MM.1S (cell line): ENCODE results near the gene PRKCH.

Experiments
- DNase-seq: peaks from one replicate; pipeline ENCODE4 v3.0.0-alpha.2; 2015
- H2AFZ ChIP-seq: fragments of 300-600 bp; sonication (generic); 2 replicates; pipeline ENCODE4 v1.6.0; 2016; ENCODE audit warnings: antibody characterized with exemption, low read length
- H3F3A ChIP-seq: fragments of 300-600 bp; sonication (generic); 2 replicates; pipeline ENCODE4 v1.6.1; 2016; ENCODE audit warnings: mild to moderate bottlenecking, antibody characterized with exemption, low read length, moderate library complexity, mixed read lengths; ENCODE audit not compliant: insufficient read depth
- H3K27ac ChIP-seq: fragments of 300-600 bp; sonication (generic); 2 replicates; pipeline ENCODE4 v1.5.1; 2016; ENCODE audit warnings: mild to moderate bottlenecking, low read length
- H3K27me3 ChIP-seq: fragments of 300-600 bp; sonication (generic); replicated peaks from 2 replicates; pipeline ENCODE4 v1.6.0; 2016; ENCODE audit warnings: low read length; ENCODE audit not compliant: insufficient read depth
- H3K36me3 ChIP-seq: fragments of 300-600 bp; sonication (generic); replicated peaks from 2 replicates; pipeline ENCODE4 v1.6.1; 2016; ENCODE audit warnings: mild to moderate bottlenecking, low read length, mixed read lengths; ENCODE audit not compliant: insufficient read depth
- H3K4me1 ChIP-seq: fragments of 300-600 bp; sonication (generic); 2 replicates; pipeline ENCODE4 v1.6.1; 2016; ENCODE audit warnings: low read length, mixed read lengths
- H3K4me2 ChIP-seq: fragments of 300-600 bp; sonication (generic); 2 replicates; pipeline ENCODE4 v1.6.0; 2016; ENCODE audit warnings: low read depth, low read length
- H3K4me3 ChIP-seq: fragments of 300-600 bp; sonication (generic); 2 replicates; pipeline ENCODE4 v1.5.1; 2016; ENCODE audit warnings: low read length, mixed read lengths
- H3K79me2 ChIP-seq: fragments of 300-600 bp; sonication (generic); 2 replicates; pipeline ENCODE4 v1.6.1; 2016; ENCODE audit warnings: mixed run types, low read length, mixed read lengths
- H3K9ac ChIP-seq: fragments of 300-600 bp; sonication (generic); 2 replicates; pipeline ENCODE4 v1.6.1; 2016; ENCODE audit warnings: low read length, mixed read lengths
- H3K9me2 ChIP-seq: fragments of 300-600 bp; sonication (generic); replicated peaks from 2 replicates; pipeline ENCODE4 v1.6.1; 2016; ENCODE audit warnings: mild to moderate bottlenecking, low read length, mixed read lengths; ENCODE audit not compliant: insufficient read depth
- H3K9me3 ChIP-seq: fragments of 300-600 bp; sonication (generic); replicated peaks from 2 replicates; pipeline ENCODE4 v1.6.1; 2016; ENCODE audit warnings: mild to moderate bottlenecking, low read length, mixed read lengths; ENCODE audit not compliant: insufficient read depth
- H4K20me1 ChIP-seq: fragments of 300-600 bp; sonication (generic); 2 replicates; pipeline ENCODE4 v1.6.1; 2016; ENCODE audit warnings: mild to moderate bottlenecking, low read length, moderate library complexity, mixed read lengths; ENCODE audit not compliant: insufficient read depth
- EZH2 ChIP-seq: fragments of 300-600 bp; sonication (generic); optimal IDR thresholded peaks from 2 replicates; pipeline ENCODE3; 2017; ENCODE audit warnings: low read depth, mild to moderate bottlenecking, antibody characterized with exemption, low read length, mixed read lengths
- EZH2phosphoT487 ChIP-seq: fragments of 300-600 bp; sonication (generic); IDR thresholded peaks from 2 replicates; pipeline ENCODE4 v1.6.1; 2018; ENCODE audit warnings: antibody characterized with exemption, low read length
- TF ChIP-seq, protein P1 (sequence below): fragments of 300-600 bp; sonication (generic); IDR thresholded peaks from 2 replicates; pipeline ENCODE4 v1.5.1; 2016; ENCODE audit warnings: antibody characterized with exemption, low read length, mixed read lengths

The PRKCH gene

DNA sequence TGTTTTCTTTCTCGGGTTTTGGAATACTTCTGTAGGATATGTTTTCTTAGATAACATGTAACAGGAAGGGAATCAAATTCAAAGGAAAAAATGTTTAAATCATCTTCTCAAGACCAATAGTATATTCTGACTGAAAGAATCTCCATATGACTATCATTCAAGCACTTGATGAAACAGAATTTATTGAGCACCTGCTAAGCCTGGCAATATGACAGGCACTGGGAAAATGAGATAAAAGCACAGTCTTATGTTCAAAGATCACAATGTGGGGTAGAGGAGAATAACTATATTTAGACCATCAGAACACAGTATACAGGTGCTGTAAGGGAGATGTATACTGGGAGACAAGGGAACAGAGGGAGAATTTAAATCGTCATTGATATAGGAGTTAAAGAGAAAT is 21.2 kb upstream of the PRKCH start:
- Histone ChIP-seq H3K36me3 (no peaks in the 10 kb centered on the region), H3K27me3 (no peaks in the 10 kb centered on the region), H3K9me3 (no peaks in the 10 kb centered on the region), H3F3A (no peaks in the 10 kb centered on the region), H3K9me2 (no peaks in the 10 kb centered on the region), H3K9ac (no peak overlapping the region), H2AFZ (no peak overlapping the region), H3K4me1 (no peaks in the 10 kb centered on the region), H3K79me2 (no peaks in the 10 kb centered on the region), H4K20me1 (no peaks in the 10 kb centered on the region), H3K4me2 (no peak overlapping the region), H3K27ac (no peak overlapping the region), H3K4me3 (no peak overlapping the region)
- no peak for DNase-seq
- TF ChIP-seq, protein P1, sequence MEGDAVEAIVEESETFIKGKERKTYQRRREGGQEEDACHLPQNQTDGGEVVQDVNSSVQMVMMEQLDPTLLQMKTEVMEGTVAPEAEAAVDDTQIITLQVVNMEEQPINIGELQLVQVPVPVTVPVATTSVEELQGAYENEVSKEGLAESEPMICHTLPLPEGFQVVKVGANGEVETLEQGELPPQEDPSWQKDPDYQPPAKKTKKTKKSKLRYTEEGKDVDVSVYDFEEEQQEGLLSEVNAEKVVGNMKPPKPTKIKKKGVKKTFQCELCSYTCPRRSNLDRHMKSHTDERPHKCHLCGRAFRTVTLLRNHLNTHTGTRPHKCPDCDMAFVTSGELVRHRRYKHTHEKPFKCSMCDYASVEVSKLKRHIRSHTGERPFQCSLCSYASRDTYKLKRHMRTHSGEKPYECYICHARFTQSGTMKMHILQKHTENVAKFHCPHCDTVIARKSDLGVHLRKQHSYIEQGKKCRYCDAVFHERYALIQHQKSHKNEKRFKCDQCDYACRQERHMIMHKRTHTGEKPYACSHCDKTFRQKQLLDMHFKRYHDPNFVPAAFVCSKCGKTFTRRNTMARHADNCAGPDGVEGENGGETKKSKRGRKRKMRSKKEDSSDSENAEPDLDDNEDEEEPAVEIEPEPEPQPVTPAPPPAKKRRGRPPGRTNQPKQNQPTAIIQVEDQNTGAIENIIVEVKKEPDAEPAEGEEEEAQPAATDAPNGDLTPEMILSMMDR = no peak
- TF ChIP-seq EZH2 (no peak), EZH2phosphoT487 (no peak)

DNA sequence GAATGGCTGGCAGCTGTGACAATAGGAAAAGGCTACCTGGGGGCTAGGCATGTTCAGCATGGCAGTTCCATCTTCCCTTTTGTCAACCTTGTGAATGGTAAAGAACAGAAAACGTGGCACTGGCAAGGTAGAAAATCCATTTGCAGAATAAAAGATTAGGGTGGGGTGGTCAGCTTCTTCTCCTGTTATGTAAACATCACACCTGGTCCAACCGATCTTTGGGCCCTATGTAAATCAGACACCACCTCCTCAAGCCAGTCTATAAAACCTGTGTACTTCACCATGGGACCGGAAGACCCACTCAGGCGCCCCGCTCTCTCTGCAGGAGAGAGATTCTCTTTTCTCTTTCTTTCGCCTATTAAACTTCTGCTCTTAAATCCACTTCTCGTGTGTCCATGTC is 20.6 kb upstream of the PRKCH start:
- TF ChIP-seq EZH2 (no peak), EZH2phosphoT487 (no peak)
- TF ChIP-seq, protein P1 = no peak
- Histone ChIP-seq H2AFZ (no peak overlapping the region), H3K27ac (no peak overlapping the region), H3K27me3 (no peaks in the 10 kb centered on the region), H3K4me3 (no peak overlapping the region), H3K4me2 (no peak overlapping the region), H3K36me3 (no peaks in the 10 kb centered on the region), H3K9ac (no peak overlapping the region), H3F3A (no peaks in the 10 kb centered on the region), H3K4me1 (no peaks in the 10 kb centered on the region), H3K9me2 (no peaks in the 10 kb centered on the region), H3K79me2 (no peaks in the 10 kb centered on the region), H4K20me1 (no peaks in the 10 kb centered on the region), H3K9me3 (no peaks in the 10 kb centered on the region)
- DNase-seq = no peak

DNA sequence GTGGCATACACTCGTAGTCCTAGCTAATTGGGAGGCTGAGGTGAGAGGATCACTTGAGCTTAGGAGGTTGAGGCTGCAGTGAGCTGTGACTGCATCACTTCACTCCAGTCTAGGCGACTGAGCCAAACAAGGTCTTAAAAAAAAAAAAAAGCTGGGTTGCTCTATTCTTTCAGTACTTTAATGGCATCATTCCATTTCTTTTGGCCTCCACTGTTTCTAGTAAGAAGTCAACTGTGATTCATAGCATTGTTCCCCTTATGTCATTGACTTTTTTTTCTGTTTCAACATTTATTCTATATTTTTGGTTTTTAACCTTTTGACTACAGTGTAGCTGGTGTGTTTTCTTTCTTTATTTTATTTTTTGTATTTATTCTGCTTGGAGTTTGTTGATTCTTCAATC is 16.7 kb upstream of the PRKCH start:
- Histone ChIP-seq H3K9me3 (no peaks in the 10 kb centered on the region), H3K9ac (no peak overlapping the region), H4K20me1 (no peaks in the 10 kb centered on the region), H2AFZ (no peak overlapping the region), H3K4me2 (no peak overlapping the region), H3F3A (no peaks in the 10 kb centered on the region), H3K36me3 (no peaks in the 10 kb centered on the region), H3K27ac (no peak overlapping the region), H3K79me2 (no peaks in the 10 kb centered on the region), H3K4me3 (no peak overlapping the region), H3K4me1 (no peaks in the 10 kb centered on the region), H3K27me3 (no peaks in the 10 kb centered on the region), H3K9me2 (no peaks in the 10 kb centered on the region)
- no peak for TF ChIP-seq EZH2
- TF ChIP-seq, protein P1 = no peak
- TF ChIP-seq EZH2phosphoT487 = no peak
- DNase-seq = no peak
